ENCODE results near the gene IL11.

- TF ChIP-seq POLR2A (IDR thresholded peaks at IDR 0.05) = no peak
- TF ChIP-seq CTCF (IDR thresholded peaks at IDR 0.05) = no peak
Measured at GRCh38 chr19:55320844-55321419, 49.3 kb downstream of the IL11 start.
